HEK293 (cell line): ENCODE results near the gene ARID3A.
A peak's percentile ranks its signal among the peaks of the same experiment; 100 is the strongest.

Experiments
- AEBP2 ChIP-seq: fragments of 450-650 bp; formaldehyde crosslinking; IDR thresholded peaks from 2 replicates; pipeline ENCODE4 v1.5.1; 2016; ENCODE audit warnings: missing biosample characterization, missing genetic modification characterization, borderline replicate concordance
- PATZ1 ChIP-seq: fragments of 450-650 bp; formaldehyde crosslinking; IDR thresholded peaks from 2 replicates; pipeline ENCODE4 v1.5.1; 2016; ENCODE audit warnings: missing biosample characterization, missing genetic modification characterization
- ZBTB11 ChIP-seq: fragments of 450-650 bp; formaldehyde crosslinking; conservative IDR thresholded peaks from 2 replicates; pipeline ENCODE4 v1.5.1; 2016; ENCODE audit warnings: low read depth, missing biosample characterization, missing genetic modification characterization
- ZBTB8A ChIP-seq: fragments of 450-650 bp; formaldehyde crosslinking; IDR thresholded peaks from 2 replicates; pipeline ENCODE4 v1.5.1; 2016; ENCODE audit warnings: missing biosample characterization, missing genetic modification characterization
- ZFP3 ChIP-seq: fragments of 450-650 bp; formaldehyde crosslinking; IDR thresholded peaks from 2 replicates; pipeline ENCODE4 v1.5.1; 2016; ENCODE audit warnings: low read depth, missing biosample characterization, missing genetic modification characterization
- ZNF132 ChIP-seq: fragments of 450-650 bp; formaldehyde crosslinking; IDR thresholded peaks from 2 replicates; pipeline ENCODE4 v1.5.1; 2017; ENCODE audit warnings: missing biosample characterization, missing genetic modification characterization, borderline replicate concordance
- ZNF157 ChIP-seq: fragments of 450-650 bp; formaldehyde crosslinking; IDR thresholded peaks from 2 replicates; pipeline ENCODE4 v1.5.1; 2016; ENCODE audit warnings: missing biosample characterization, missing genetic modification characterization
- ZNF214 ChIP-seq: fragments of 450-650 bp; formaldehyde crosslinking; IDR thresholded peaks from 2 replicates; pipeline ENCODE4 v1.5.1; 2017; ENCODE audit warnings: missing biosample characterization, mild to moderate bottlenecking, missing genetic modification characterization, borderline replicate concordance
- ZNF223 ChIP-seq: fragments of 450-650 bp; formaldehyde crosslinking; IDR thresholded peaks from 2 replicates; pipeline ENCODE4 v1.5.1; 2016; ENCODE audit warnings: missing biosample characterization, missing genetic modification characterization
- ZNF266 ChIP-seq: fragments of 450-650 bp; formaldehyde crosslinking; IDR thresholded peaks from 2 replicates; pipeline ENCODE4 v1.5.1; 2016; ENCODE audit warnings: missing biosample characterization, missing genetic modification characterization, low read depth
- ZNF280C ChIP-seq: fragments of 450-650 bp; formaldehyde crosslinking; IDR thresholded peaks from 2 replicates; pipeline ENCODE4 v1.5.1; 2016; ENCODE audit warnings: missing biosample characterization, missing genetic modification characterization
- ZNF311 ChIP-seq: fragments of 450-650 bp; formaldehyde crosslinking; IDR thresholded peaks from 2 replicates; pipeline ENCODE4 v1.5.1; 2017; ENCODE audit warnings: missing biosample characterization, missing genetic modification characterization, borderline replicate concordance
- ZNF501 ChIP-seq: fragments of 450-650 bp; formaldehyde crosslinking; IDR thresholded peaks from 2 replicates; pipeline ENCODE4 v1.5.1; 2016; ENCODE audit warnings: missing biosample characterization, missing genetic modification characterization
- ZNF623 ChIP-seq: fragments of 450-650 bp; formaldehyde crosslinking; IDR thresholded peaks from 2 replicates; pipeline ENCODE4 v1.5.1; 2016; ENCODE audit warnings: missing biosample characterization, missing genetic modification characterization
- ZNF654 ChIP-seq: fragments of 450-650 bp; formaldehyde crosslinking; IDR thresholded peaks from 2 replicates; pipeline ENCODE4 v1.5.1; 2016; ENCODE audit warnings: low read depth, missing biosample characterization, missing genetic modification characterization
- ZSCAN5A ChIP-seq: fragments of 450-650 bp; formaldehyde crosslinking; IDR thresholded peaks from 2 replicates; pipeline ENCODE4 v1.5.1; 2016; ENCODE audit warnings: missing biosample characterization, missing genetic modification characterization
- TF ChIP-seq, protein P1 (sequence below): fragments of 450-650 bp; formaldehyde crosslinking; IDR thresholded peaks from 2 replicates; pipeline ENCODE4 v1.5.1; 2016; ENCODE audit warnings: missing biosample characterization, missing genetic modification characterization
- TF ChIP-seq, protein P2 (sequence below): fragments of 450-650 bp; formaldehyde crosslinking; IDR thresholded peaks from 2 replicates; pipeline ENCODE4 v1.5.1; 2016; ENCODE audit warnings: missing biosample characterization, missing genetic modification characterization
- TF ChIP-seq, protein P3 (sequence below): fragments of 450-650 bp; formaldehyde crosslinking; IDR thresholded peaks from 2 replicates; pipeline ENCODE4 v1.5.1; 2017; ENCODE audit warnings: missing biosample characterization, missing genetic modification characterization
- TF ChIP-seq, protein P4 (sequence below): fragments of 450-650 bp; formaldehyde crosslinking; IDR thresholded peaks from 2 replicates; pipeline ENCODE4 v1.5.1; 2016; ENCODE audit warnings: missing biosample characterization, missing genetic modification characterization

Gene ARID3A

GRCh38 chr19:926589-927350, 935 bp downstream of the ARID3A start (continued):
- TF ChIP-seq, protein P1, sequence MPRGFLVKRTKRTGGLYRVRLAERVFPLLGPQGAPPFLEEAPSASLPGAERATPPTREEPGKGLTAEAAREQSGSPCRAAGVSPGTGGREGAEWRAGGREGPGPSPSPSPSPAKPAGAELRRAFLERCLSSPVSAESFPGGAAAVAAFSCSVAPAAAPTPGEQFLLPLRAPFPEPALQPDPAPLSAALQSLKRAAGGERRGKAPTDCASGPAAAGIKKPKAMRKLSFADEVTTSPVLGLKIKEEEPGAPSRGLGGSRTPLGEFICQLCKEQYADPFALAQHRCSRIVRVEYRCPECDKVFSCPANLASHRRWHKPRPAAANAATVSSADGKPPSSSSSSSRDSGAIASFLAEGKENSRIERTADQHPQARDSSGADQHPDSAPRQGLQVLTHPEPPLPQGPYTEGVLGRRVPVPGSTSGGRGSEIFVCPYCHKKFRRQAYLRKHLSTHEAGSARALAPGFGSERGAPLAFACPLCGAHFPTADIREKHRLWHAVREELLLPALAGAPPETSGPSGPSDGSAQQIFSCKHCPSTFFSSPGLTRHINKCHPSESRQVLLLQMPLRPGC (tag by site-specific recombination): no peak
- no peak for TF ChIP-seq AEBP2 (tag by site-specific recombination)
- TF ChIP-seq ZNF157 (tag by site-specific recombination): no peak
- TF ChIP-seq PATZ1 (tag by site-specific recombination): peak; percentile 68; the same call in 1 of the 2 replicates
- no peak for TF ChIP-seq ZNF311
- TF ChIP-seq ZNF501: no peak
- TF ChIP-seq, protein P2, sequence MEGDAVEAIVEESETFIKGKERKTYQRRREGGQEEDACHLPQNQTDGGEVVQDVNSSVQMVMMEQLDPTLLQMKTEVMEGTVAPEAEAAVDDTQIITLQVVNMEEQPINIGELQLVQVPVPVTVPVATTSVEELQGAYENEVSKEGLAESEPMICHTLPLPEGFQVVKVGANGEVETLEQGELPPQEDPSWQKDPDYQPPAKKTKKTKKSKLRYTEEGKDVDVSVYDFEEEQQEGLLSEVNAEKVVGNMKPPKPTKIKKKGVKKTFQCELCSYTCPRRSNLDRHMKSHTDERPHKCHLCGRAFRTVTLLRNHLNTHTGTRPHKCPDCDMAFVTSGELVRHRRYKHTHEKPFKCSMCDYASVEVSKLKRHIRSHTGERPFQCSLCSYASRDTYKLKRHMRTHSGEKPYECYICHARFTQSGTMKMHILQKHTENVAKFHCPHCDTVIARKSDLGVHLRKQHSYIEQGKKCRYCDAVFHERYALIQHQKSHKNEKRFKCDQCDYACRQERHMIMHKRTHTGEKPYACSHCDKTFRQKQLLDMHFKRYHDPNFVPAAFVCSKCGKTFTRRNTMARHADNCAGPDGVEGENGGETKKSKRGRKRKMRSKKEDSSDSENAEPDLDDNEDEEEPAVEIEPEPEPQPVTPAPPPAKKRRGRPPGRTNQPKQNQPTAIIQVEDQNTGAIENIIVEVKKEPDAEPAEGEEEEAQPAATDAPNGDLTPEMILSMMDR: no peak
- no peak for TF ChIP-seq ZBTB11 (tag by site-specific recombination)
- peak; percentile 74; the same call in 1 of the 2 replicates for TF ChIP-seq ZBTB8A (tag by site-specific recombination)
- TF ChIP-seq ZNF223 (tag by site-specific recombination): no peak
- TF ChIP-seq ZNF654 (tag by site-specific recombination): no peak
- no peak for TF ChIP-seq ZNF623 (tag by site-specific recombination)
- TF ChIP-seq ZNF280C (tag by site-specific recombination): no peak
- no peak for TF ChIP-seq ZNF132 (tag by site-specific recombination)
- TF ChIP-seq ZNF214 (tag by site-specific recombination): no peak
- TF ChIP-seq, protein P3, sequence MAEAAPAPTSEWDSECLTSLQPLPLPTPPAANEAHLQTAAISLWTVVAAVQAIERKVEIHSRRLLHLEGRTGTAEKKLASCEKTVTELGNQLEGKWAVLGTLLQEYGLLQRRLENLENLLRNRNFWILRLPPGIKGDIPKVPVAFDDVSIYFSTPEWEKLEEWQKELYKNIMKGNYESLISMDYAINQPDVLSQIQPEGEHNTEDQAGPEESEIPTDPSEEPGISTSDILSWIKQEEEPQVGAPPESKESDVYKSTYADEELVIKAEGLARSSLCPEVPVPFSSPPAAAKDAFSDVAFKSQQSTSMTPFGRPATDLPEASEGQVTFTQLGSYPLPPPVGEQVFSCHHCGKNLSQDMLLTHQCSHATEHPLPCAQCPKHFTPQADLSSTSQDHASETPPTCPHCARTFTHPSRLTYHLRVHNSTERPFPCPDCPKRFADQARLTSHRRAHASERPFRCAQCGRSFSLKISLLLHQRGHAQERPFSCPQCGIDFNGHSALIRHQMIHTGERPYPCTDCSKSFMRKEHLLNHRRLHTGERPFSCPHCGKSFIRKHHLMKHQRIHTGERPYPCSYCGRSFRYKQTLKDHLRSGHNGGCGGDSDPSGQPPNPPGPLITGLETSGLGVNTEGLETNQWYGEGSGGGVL (tag by site-specific recombination): peak; percentile 40; the same call in 1 of the 2 replicates
- no peak for TF ChIP-seq ZSCAN5A (tag by site-specific recombination)
- TF ChIP-seq ZNF266 (tag by site-specific recombination): no peak
- no peak for TF ChIP-seq ZFP3 (tag by site-specific recombination)
- TF ChIP-seq, protein P4, sequence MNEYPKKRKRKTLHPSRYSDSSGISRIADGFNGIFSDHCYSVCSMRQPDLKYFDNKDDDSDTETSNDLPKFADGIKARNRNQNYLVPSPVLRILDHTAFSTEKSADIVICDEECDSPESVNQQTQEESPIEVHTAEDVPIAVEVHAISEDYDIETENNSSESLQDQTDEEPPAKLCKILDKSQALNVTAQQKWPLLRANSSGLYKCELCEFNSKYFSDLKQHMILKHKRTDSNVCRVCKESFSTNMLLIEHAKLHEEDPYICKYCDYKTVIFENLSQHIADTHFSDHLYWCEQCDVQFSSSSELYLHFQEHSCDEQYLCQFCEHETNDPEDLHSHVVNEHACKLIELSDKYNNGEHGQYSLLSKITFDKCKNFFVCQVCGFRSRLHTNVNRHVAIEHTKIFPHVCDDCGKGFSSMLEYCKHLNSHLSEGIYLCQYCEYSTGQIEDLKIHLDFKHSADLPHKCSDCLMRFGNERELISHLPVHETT (tag by site-specific recombination): no peak
